Right cardiac atrium (tissue), 5 donors: ENCODE results near the gene FBXO41. TPM values are rescaled to one million over a fixed set of nuclear protein-coding genes. Genes with fewer than 3 reads are reported as not detected.

Source experiments
- ATAC-seq, 2 donors: fragments of 200-7000 bp; cut with Tn5 transposase; one replicate each; pipeline versions ENCODE4 v1.8.0 to v1.9.1; 2020; ENCODE audit warnings: moderate library complexity in 2 of 2, mild to moderate bottlenecking in 1 of 2
- DNase-seq, 3 donors: peaks; one replicate each; pipeline ENCODE4 v3.0.0-alpha.2; 2020
- H3K27ac ChIP-seq: one replicate; pipeline ENCODE4 v1.5.1; 2013; ENCODE audit warnings: mild to moderate bottlenecking, low read length, control low read depth, moderate library complexity
- H3K27me3 ChIP-seq: one replicate; pipeline ENCODE4 v1.6.1; 2013; ENCODE audit not compliant: control insufficient read depth, insufficient read depth
- H3K4me1 ChIP-seq: one replicate; pipeline ENCODE4 v1.6.1; 2013; ENCODE audit warnings: low read length; ENCODE audit not compliant: control insufficient read depth, insufficient read depth
- H3K4me3 ChIP-seq: one replicate; pipeline ENCODE4 v1.5.1; 2013; ENCODE audit warnings: low read length, control low read depth
- H3K9me3 ChIP-seq: one replicate; pipeline ENCODE4 v1.6.1; 2013; ENCODE audit warnings: low read length; ENCODE audit not compliant: control insufficient read depth
- WGBS: extraction: QIAGEN DNeasy Blood & Tissue Kit; methylation state at CpG from one replicate; pipeline ENCODE4 v1.1.7; 2013; 5-methylcytosine and 5-hydroxymethylcytosine counted together
- intact Hi-C, 4 donors: fragments of 100-400 bp; cut with DNase I; formaldehyde crosslinking; loops; one replicate each; pipeline versions ENCODE4 v1.11.0 to v1.14.0; 2022 to 2023
- polyA plus RNA-seq: library from polyadenylated mRNA; stranded (reverse); fragments of 200-250 nt; gene quantifications from one replicate; pipeline ENCODE4 v1.2.3, GENCODE V29; 2013
- total RNA-seq, 4 donors: library from RNA; stranded (reverse); fragmentation: NEBNext Ultra II Directional; extraction: Animal tissue kit (Norgen Biotek cat#: 25700); gene quantifications; one replicate each; pipeline ENCODE4 v1.2.1, GENCODE V29; 2021
- donor health status: healthy with polysubstance abuse.
- donor health status: DM: no; HTN: yes; CAD: no.
- donor health status: DM: no; HTN: no; CAD: no.
- donor health status: DM: no; HTN: yes; CAD: no; lungs with severe emphysema.
- donor health status: DM: yes; HTN: yes; CAD: no.

Gene FBXO41
- total and polyA plus RNA-seq, 5 donors = 1.8 to 3.5 (median 2.2) TPM

- no peaks in the 10 kb centered on the region for H3K4me1 ChIP-seq
- H3K4me3 ChIP-seq = no peak overlapping the region
- H3K9me3 ChIP-seq = no peaks in the 10 kb centered on the region
- DNase-seq = no peak
- H3K27ac ChIP-seq = no peak overlapping the region
- no peaks in the 10 kb centered on the region for H3K27me3 ChIP-seq
- intact Hi-C loops = no loop called here
- ATAC-seq = no peak
- 85% methylated on average over 2 of the region's 2 CpGs for WGBS
Observed at GRCh38 chr2:73217826-73218225, 66.5 kb downstream of the FBXO41 start.

- 95% methylated on average over 5 of the region's 5 CpGs for WGBS
- Histone ChIP-seq H3K27ac (no peak overlapping the region), H3K27me3 (no peaks in the 10 kb centered on the region), H3K4me1 (no peaks in the 10 kb centered on the region), H3K4me3 (no peak overlapping the region), H3K9me3 (no peaks in the 10 kb centered on the region)
- DNase-seq (no peak), ATAC-seq (no peak)
- intact Hi-C loops = no loop called here
Observed at GRCh38 chr2:73217160-73217559, 67.1 kb downstream of the FBXO41 start.

- H3K27me3 ChIP-seq = no peaks in the 10 kb centered on the region
- no peak for DNase-seq
- H3K9me3 ChIP-seq = no peaks in the 10 kb centered on the region
- H3K4me3 ChIP-seq = no peak overlapping the region
- no peak for ATAC-seq
- WGBS = 75% methylated on average over 4 of the region's 4 CpGs
- intact Hi-C loops = no loop called here
- H3K27ac ChIP-seq = no peak overlapping the region
- no peaks in the 10 kb centered on the region for H3K4me1 ChIP-seq
Observed at GRCh38 chr2:73215254-73215653, 69.0 kb downstream of the FBXO41 start.

- peak; percentile 90 to 95 (median 95) for DNase-seq
- peak within 1 kb of the TSS; percentile 83 for H3K4me3 ChIP-seq
- H3K27ac ChIP-seq = peak within 1 kb of the TSS; percentile 50
- H3K9me3 ChIP-seq = no peaks in the 10 kb centered on the region
- intact Hi-C loops = no loop called here
- H3K27me3 ChIP-seq = no peaks in the 10 kb centered on the region
- WGBS = under 1% methylated on average over 64 of the region's 64 CpGs
- H3K4me1 ChIP-seq = no peaks in the 10 kb centered on the region
- ATAC-seq = peak; percentile 95 to 96
Observed at GRCh38 chr2:73214120-73215035, 69.9 kb downstream of the FBXO41 start, which contains the start of gene SMYD5. SMYD5 (plus strand) TSS chr2:73214245; CDS start chr2:73214267, 22 bp downstream.

- DNase-seq (peak; percentile 68 to 88 (median 86)), ATAC-seq (peak; percentile 77 to 78)
- Histone ChIP-seq H3K9me3 (no peaks in the 10 kb centered on the region), H3K27me3 (no peaks in the 10 kb centered on the region), H3K27ac (no peak overlapping the region), H3K4me3 (no peak overlapping the region), H3K4me1 (no peaks in the 10 kb centered on the region)
- 55% methylated on average over 20 of the region's 20 CpGs for WGBS
- intact Hi-C loops = no loop called here
Observed at GRCh38 chr2:73212448-73213176, 71.7 kb downstream of the FBXO41 start.

- Histone ChIP-seq H3K4me3 (no peak overlapping the region), H3K9me3 (no peaks in the 10 kb centered on the region), H3K27me3 (no peaks in the 10 kb centered on the region), H3K4me1 (no peaks in the 10 kb centered on the region), H3K27ac (no peak overlapping the region)
- intact Hi-C loops = no loop called here
- DNase-seq = no peak
- 62% methylated on average over 7 of the region's 7 CpGs for WGBS
- ATAC-seq = no peak
Observed at GRCh38 chr2:73212098-73212447, 72.2 kb downstream of the FBXO41 start.

- Histone ChIP-seq H3K27me3 (no peaks in the 10 kb centered on the region), H3K4me1 (no peaks in the 10 kb centered on the region), H3K27ac (no peak overlapping the region), H3K9me3 (no peaks in the 10 kb centered on the region), H3K4me3 (no peak overlapping the region)
- intact Hi-C loops = no loop called here
- ATAC-seq (no peak), DNase-seq (no peak)
- 84% methylated on average over 6 of the region's 6 CpGs for WGBS
Observed at GRCh38 chr2:73210696-73211095, 73.6 kb downstream of the FBXO41 start.

GRCh38 chr2:73210019-73210418 is 74.3 kb downstream of the FBXO41 start:
- no peak overlapping the region for H3K4me3 ChIP-seq
- H3K27me3 ChIP-seq = no peaks in the 10 kb centered on the region
- WGBS = 81% methylated on average over 4 of the region's 4 CpGs
- H3K4me1 ChIP-seq = no peaks in the 10 kb centered on the region
- DNase-seq = no peak
- intact Hi-C loops = no loop called here
- no peak overlapping the region for H3K27ac ChIP-seq
- no peaks in the 10 kb centered on the region for H3K9me3 ChIP-seq
- ATAC-seq = no peak

- no peaks in the 10 kb centered on the region for H3K9me3 ChIP-seq
- WGBS = 67% methylated on average over 3 of the region's 3 CpGs
- intact Hi-C loops = no loop called here
- ATAC-seq (no peak), DNase-seq (no peak)
- no peak overlapping the region for H3K4me3 ChIP-seq
- no peaks in the 10 kb centered on the region for H3K4me1 ChIP-seq
- H3K27me3 ChIP-seq = no peaks in the 10 kb centered on the region
- no peak overlapping the region for H3K27ac ChIP-seq
Observed at GRCh38 chr2:73208258-73208657, 76.0 kb downstream of the FBXO41 start.

- DNase-seq (no peak), ATAC-seq (no peak)
- Histone ChIP-seq H3K27me3 (no peaks in the 10 kb centered on the region), H3K9me3 (no peaks in the 10 kb centered on the region), H3K4me3 (no peak overlapping the region), H3K4me1 (no peaks in the 10 kb centered on the region), H3K27ac (no peak overlapping the region)
- intact Hi-C loops = no loop called here
- 86% methylated on average over 6 of the region's 6 CpGs for WGBS
Observed at GRCh38 chr2:73205611-73206010, 78.7 kb downstream of the FBXO41 start.
